Psoas muscle (tissue), 8 donors: ENCODE results near the gene SH3RF2. TPM values are rescaled to one million over a fixed set of nuclear protein-coding genes. Genes with fewer than 3 reads are reported as not detected.

Experiments
- ATAC-seq, 4 donors: fragments of 200-7000 bp; cut with Tn5 transposase; one replicate each; pipeline ENCODE4 v1.9.1; 2020; ENCODE audit warnings: moderate library complexity in 3 of 4, mild to moderate bottlenecking in 2 of 4
- DNase-seq, 2 donors: peaks; one replicate each; pipeline ENCODE4 v3.0.0-alpha.2; 2020
- H3K27ac ChIP-seq: fragments of 200-600 bp; one replicate; pipeline ENCODE4 v1.8.0; 2022
- H3K27me3 ChIP-seq, 3 donors: fragments of 200-600 bp in 1 of 3; one replicate each; pipeline versions ENCODE4 v1.6.1 to v1.8.0; 2013 to 2022; ENCODE audit warnings: low read length in 2 of 3, mild to moderate bottlenecking in 2 of 3, moderate library complexity in 1 of 3; ENCODE audit not compliant: insufficient read depth in 3 of 3
- H3K36me3 ChIP-seq, 2 donors: fragments of 200-600 bp in 1 of 2; one replicate each; pipeline versions ENCODE4 v1.6.1 to v1.8.0; 2013 to 2022; ENCODE audit warnings: low read depth in 1 of 2, mild to moderate bottlenecking in 1 of 2, moderate library complexity in 1 of 2; ENCODE audit not compliant: insufficient read depth in 1 of 2
- H3K4me1 ChIP-seq: fragments of 200-600 bp; one replicate; pipeline ENCODE4 v1.8.0; 2022
- H3K4me3 ChIP-seq: fragments of 200-600 bp; one replicate; pipeline ENCODE4 v1.8.0; 2022; ENCODE audit warnings: mild to moderate bottlenecking
- H3K9me3 ChIP-seq: fragments of 200-600 bp; one replicate; pipeline ENCODE4 v1.8.0; 2022
- WGBS, 3 donors: extraction: QIAGEN DNeasy Blood & Tissue Kit; methylation state at CpG; one replicate each; pipeline versions ENCODE4 v1.1.6 to v1.1.7; 2013; 5-methylcytosine and 5-hydroxymethylcytosine counted together
- intact Hi-C, 2 donors: fragments of 100-400 bp; cut with DNase I; formaldehyde crosslinking; loops; one replicate each; pipeline versions ENCODE4 v1.11.0 to v1.14.2; 2022
- polyA plus RNA-seq, 3 donors: library from polyadenylated mRNA; stranded (reverse); fragments of 200-250 nt; gene quantifications; one replicate each; pipeline ENCODE4 v1.2.3, GENCODE V29; 2013
- total RNA-seq, 4 donors: library from RNA; stranded (reverse); fragmentation: NEBNext Ultra II Directional in 2 of 4; extraction: Animal tissue kit (Norgen Biotek cat#: 25700) in 2 of 4; gene quantifications; one replicate each; pipeline versions ENCODE4 v1.2.1 to v1.2.4, GENCODE V29; 2021 to 2023
- TF ChIP-seq, protein P1 (sequence below): fragments of 200-600 bp; IDR thresholded peaks from one replicate; pipeline ENCODE4 v1.8.0; 2022; ENCODE audit warnings: antibody characterized with exemption
- donor health status: healthy with polysubstance abuse.
- donor health status: DM: no; HTN: no; CAD: no; lungs with moderate emphysema.
- donor health status: Bipolar disorder and iron deficiency.
- donor health status: healthy.
- donor health status: DM: yes; HTN: yes; CAD: no.
- donor health status: DM: no; HTN: no; CAD: no.
- donor health status: DM: no; HTN: no; CAD: no.
- donor health status: DM: yes; HTN: yes; CAD: no.

SH3RF2 gene
- total and polyA plus RNA-seq, 7 donors, result 1.1 to 64.1 (median 24.3) TPM

- no peak for ATAC-seq
- Histone ChIP-seq H3K4me3 (no peak overlapping the region), H3K36me3 (peaks cover 0 to 56% of the 10 kb centered on the region in 2 donors), H3K4me1 (no peaks in the 10 kb centered on the region), H3K9me3 (no peaks in the 10 kb centered on the region), H3K27ac (no peak overlapping the region), H3K27me3 (no peaks in the 10 kb centered on the region)
- TF ChIP-seq, protein P1, sequence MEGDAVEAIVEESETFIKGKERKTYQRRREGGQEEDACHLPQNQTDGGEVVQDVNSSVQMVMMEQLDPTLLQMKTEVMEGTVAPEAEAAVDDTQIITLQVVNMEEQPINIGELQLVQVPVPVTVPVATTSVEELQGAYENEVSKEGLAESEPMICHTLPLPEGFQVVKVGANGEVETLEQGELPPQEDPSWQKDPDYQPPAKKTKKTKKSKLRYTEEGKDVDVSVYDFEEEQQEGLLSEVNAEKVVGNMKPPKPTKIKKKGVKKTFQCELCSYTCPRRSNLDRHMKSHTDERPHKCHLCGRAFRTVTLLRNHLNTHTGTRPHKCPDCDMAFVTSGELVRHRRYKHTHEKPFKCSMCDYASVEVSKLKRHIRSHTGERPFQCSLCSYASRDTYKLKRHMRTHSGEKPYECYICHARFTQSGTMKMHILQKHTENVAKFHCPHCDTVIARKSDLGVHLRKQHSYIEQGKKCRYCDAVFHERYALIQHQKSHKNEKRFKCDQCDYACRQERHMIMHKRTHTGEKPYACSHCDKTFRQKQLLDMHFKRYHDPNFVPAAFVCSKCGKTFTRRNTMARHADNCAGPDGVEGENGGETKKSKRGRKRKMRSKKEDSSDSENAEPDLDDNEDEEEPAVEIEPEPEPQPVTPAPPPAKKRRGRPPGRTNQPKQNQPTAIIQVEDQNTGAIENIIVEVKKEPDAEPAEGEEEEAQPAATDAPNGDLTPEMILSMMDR, result no peak
- no peak for DNase-seq
- intact Hi-C loops, result no loop called here
- 79 to 94% (median 93%) methylated on average over 5 of the region's 5 CpGs for WGBS, 3 donors
Measured at GRCh38 chr5:146112476-146112875, 176.1 kb downstream of the SH3RF2 start.

Other genes starting within 250 kb of the SH3RF2 start
- 1 to 10 TPM; 1.3 to 3.0 (median 2.0) TPM for gene PRELID2, start 101.2 kb upstream of the SH3RF2 start, total RNA-seq
- gene PRELID2, start 101.2 kb upstream of the SH3RF2 start, polyA plus RNA-seq, result under 1 TPM; 0.39 to 0.65 (median 0.39) TPM
- gene GRXCR2, start 63.6 kb upstream of the SH3RF2 start, total RNA-seq, result not detected
- gene GRXCR2, start 63.6 kb upstream of the SH3RF2 start, polyA plus RNA-seq, result not detected
- under 1 TPM in 2 of 4 donors, not detected in 2; 0.49 to 0.64 TPM for gene PLAC8L1, start 169.0 kb downstream of the SH3RF2 start, total RNA-seq
- gene PLAC8L1, start 169.0 kb downstream of the SH3RF2 start, polyA plus RNA-seq, result under 1 TPM in 2 of 3 donors, not detected in 1; 0.16 to 0.52 TPM
- gene LARS1, start 246.1 kb downstream of the SH3RF2 start, total RNA-seq, result 100 to 1,000 TPM in 3 of 4 donors, 10 to 100 TPM in 1; 93.1 to 133 (median 125) TPM
- gene LARS1, start 246.1 kb downstream of the SH3RF2 start, polyA plus RNA-seq, result 10 to 100 TPM; 54.1 to 81.9 (median 78.1) TPM